OCI-LY7 (cell line): ENCODE results near the gene ABCA13. TPM values are rescaled to one million over a fixed set of nuclear protein-coding genes. Genes with fewer than 3 reads are reported as not detected.

Experiments used
- BruUV-seq: library from RNA; stranded (reverse); fragments of 400-500 nt; replicated peaks from 2 replicates; lab custom pipeline; 2021; lab: Mats Ljungman, UMichigan
- CTCF ChIA-PET: fragments of 300-600 bp; sonication (Branson Sonifier 250); formaldehyde crosslinking; loops from one replicate; lab custom pipeline; 2022; ENCODE audit warnings: antibody characterized with exemption; ENCODE audit not compliant: unreplicated experiment; lab: Charles Lee
- POLR2A ChIA-PET: fragments of 300-600 bp; sonication (Branson Sonifier 250); formaldehyde crosslinking; loops from one replicate; lab custom pipeline; 2022; ENCODE audit warnings: antibody characterized with exemption; lab: Charles Lee
- DNase-seq: peaks from one replicate; pipeline ENCODE4 v3.0.0-alpha.2; 2015; ENCODE audit warnings: low spot score
- H2AFZ ChIP-seq: fragments of 200-600 bp; sonication (generic), shearing (Covaris generic); 2 replicates; pipeline ENCODE4 v1.6.1; 2014; ENCODE audit warnings: mild to moderate bottlenecking, antibody characterized with exemption, low read length, moderate library complexity
- H3K27ac ChIP-seq: fragments of 200-600 bp; sonication (generic); 2 replicates; pipeline ENCODE4 v1.5.1; 2014; ENCODE audit warnings: mixed run types, low read depth, mild to moderate bottlenecking, moderate library complexity, low read length, inconsistent platforms; ENCODE audit not compliant: poor library complexity, severe bottlenecking
- H3K36me3 ChIP-seq: fragments of 200-600 bp; sonication (generic); 2 replicates; pipeline ENCODE4 v1.6.1; 2014; ENCODE audit warnings: mild to moderate bottlenecking, antibody characterized with exemption, low read length, moderate library complexity, mixed read lengths; ENCODE audit not compliant: insufficient read depth
- H3K4me1 ChIP-seq: fragments of 200-600 bp; sonication (generic); 2 replicates; pipeline ENCODE4 v1.5.1; 2014; ENCODE audit warnings: mild to moderate bottlenecking, low read length; ENCODE audit not compliant: insufficient read depth, poor library complexity, severe bottlenecking
- H3K4me2 ChIP-seq: fragments of 200-600 bp; sonication (generic); 2 replicates; pipeline ENCODE4 v1.6.1; 2014; ENCODE audit warnings: mild to moderate bottlenecking, low read length
- H3K4me3 ChIP-seq: fragments of 200-600 bp; sonication (generic); 2 replicates; pipeline ENCODE4 v1.5.1; 2014; ENCODE audit warnings: mild to moderate bottlenecking, low read depth, low read length; ENCODE audit not compliant: poor library complexity, severe bottlenecking
- H3K79me2 ChIP-seq: fragments of 200-600 bp; sonication (generic); 2 replicates; pipeline ENCODE4 v1.6.1; 2016; ENCODE audit warnings: low read depth, mild to moderate bottlenecking, low read length, moderate library complexity, mixed read lengths; ENCODE audit not compliant: insufficient read depth
- H3K9me2 ChIP-seq: fragments of 200-600 bp; sonication (generic); 2 replicates; pipeline ENCODE4 v1.6.1; 2016; ENCODE audit warnings: mild to moderate bottlenecking, low read length, mixed read lengths; ENCODE audit not compliant: insufficient read depth
- H3K9me3 ChIP-seq: fragments of 200-600 bp; sonication (generic); 2 replicates; pipeline ENCODE4 v1.6.1; 2014; ENCODE audit warnings: mild to moderate bottlenecking, mixed run types, low read length, mixed read lengths
- H4K20me1 ChIP-seq: fragments of 200-600 bp; sonication (generic); 2 replicates; pipeline ENCODE4 v1.6.1; 2014; ENCODE audit warnings: mild to moderate bottlenecking, antibody characterized with exemption, low read length, moderate library complexity, mixed read lengths; ENCODE audit not compliant: insufficient read depth
- EZH2phosphoT487 ChIP-seq: fragments of 200-600 bp; sonication (generic); IDR thresholded peaks from 2 replicates; pipeline ENCODE4 v1.6.1; 2018; ENCODE audit warnings: low read depth, borderline replicate concordance, mild to moderate bottlenecking, mixed run types, antibody characterized with exemption, low read length, moderate library complexity, mixed read lengths
- intact Hi-C: fragments of 100-400 bp; cut with micrococcal nuclease; formaldehyde crosslinking; loops from one replicate; pipeline ENCODE4 v1.10.0; 2022; ENCODE audit not compliant: unreplicated experiment
- total RNA-seq, 2 experiments: library from RNA; depleted of rRNA in 1 of 2; stranded (reverse); fragments of >200 nt in 1 of 2; shearing (Covaris generic) in 1 of 2; gene quantifications; 2 replicates each; pipeline ENCODE4 v1.2.3, GENCODE V29; 2014 to 2022
- TF ChIP-seq, protein P1 (sequence below): fragments of 200-600 bp; sonication (generic); conservative IDR thresholded peaks from 2 replicates; pipeline ENCODE4 v1.5.1; 2014; ENCODE audit warnings: mild to moderate bottlenecking, antibody characterized with exemption, low read length, moderate library complexity, mixed read lengths

The ABCA13 gene
- total RNA-seq, 2 experiments from 2014 or later, result not detected

DNA sequence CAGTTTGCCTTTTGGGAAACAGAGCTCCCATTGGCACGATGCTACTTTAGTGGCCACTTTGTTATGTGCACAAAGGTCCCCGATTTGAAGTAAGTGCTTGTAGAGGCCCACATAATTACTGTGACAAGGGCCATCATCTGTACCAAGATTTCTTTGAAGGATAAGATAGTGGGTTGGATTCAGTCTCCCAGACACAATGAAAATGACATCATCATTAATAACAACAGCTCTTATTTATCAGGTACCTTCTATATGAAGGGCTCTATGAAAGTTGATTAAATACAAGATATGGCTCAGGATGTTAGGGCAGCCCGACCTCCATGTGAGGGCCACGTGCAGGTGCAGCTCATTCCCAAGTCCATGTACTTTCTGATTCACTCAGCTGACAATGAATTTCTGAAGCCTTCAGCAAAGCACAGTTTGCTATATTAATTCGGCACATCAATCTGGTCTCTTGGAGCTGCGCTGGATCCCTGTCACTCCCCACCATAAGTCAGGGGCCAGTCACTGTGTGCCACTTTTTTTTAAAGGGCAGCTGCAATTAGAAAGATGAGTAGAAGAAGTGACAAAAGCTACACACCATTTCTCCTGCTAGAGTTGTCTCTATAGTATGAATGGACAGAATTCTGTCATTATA is 140.3 kb downstream of the ABCA13 start:
- intact Hi-C loops, result no loop called here
- Histone ChIP-seq H3K4me2 (no peak overlapping the region), H3K9me2 (no peaks in the 10 kb centered on the region), H3K9me3 (no peaks in the 10 kb centered on the region), H3K36me3 (no peaks in the 10 kb centered on the region), H3K27ac (no peak overlapping the region), H2AFZ (no peak overlapping the region), H3K4me1 (no peaks in the 10 kb centered on the region), H3K4me3 (no peak overlapping the region), H4K20me1 (no peaks in the 10 kb centered on the region), H3K79me2 (no peaks in the 10 kb centered on the region)
- ChIA-PET POLR2A (interaction anchor here (0.9 to 2.0 kb wide), 2 partner anchors 12 to 13 kb away, joined by 3 to 5 read pairs; no protein-coding TSS in a partner anchor), CTCF (no interaction called here)
- DNase-seq, result no peak
- BruUV-seq, result no TSS peak
- TF ChIP-seq, protein P1, sequence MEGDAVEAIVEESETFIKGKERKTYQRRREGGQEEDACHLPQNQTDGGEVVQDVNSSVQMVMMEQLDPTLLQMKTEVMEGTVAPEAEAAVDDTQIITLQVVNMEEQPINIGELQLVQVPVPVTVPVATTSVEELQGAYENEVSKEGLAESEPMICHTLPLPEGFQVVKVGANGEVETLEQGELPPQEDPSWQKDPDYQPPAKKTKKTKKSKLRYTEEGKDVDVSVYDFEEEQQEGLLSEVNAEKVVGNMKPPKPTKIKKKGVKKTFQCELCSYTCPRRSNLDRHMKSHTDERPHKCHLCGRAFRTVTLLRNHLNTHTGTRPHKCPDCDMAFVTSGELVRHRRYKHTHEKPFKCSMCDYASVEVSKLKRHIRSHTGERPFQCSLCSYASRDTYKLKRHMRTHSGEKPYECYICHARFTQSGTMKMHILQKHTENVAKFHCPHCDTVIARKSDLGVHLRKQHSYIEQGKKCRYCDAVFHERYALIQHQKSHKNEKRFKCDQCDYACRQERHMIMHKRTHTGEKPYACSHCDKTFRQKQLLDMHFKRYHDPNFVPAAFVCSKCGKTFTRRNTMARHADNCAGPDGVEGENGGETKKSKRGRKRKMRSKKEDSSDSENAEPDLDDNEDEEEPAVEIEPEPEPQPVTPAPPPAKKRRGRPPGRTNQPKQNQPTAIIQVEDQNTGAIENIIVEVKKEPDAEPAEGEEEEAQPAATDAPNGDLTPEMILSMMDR, result no peak
- TF ChIP-seq EZH2phosphoT487, result no peak

DNA sequence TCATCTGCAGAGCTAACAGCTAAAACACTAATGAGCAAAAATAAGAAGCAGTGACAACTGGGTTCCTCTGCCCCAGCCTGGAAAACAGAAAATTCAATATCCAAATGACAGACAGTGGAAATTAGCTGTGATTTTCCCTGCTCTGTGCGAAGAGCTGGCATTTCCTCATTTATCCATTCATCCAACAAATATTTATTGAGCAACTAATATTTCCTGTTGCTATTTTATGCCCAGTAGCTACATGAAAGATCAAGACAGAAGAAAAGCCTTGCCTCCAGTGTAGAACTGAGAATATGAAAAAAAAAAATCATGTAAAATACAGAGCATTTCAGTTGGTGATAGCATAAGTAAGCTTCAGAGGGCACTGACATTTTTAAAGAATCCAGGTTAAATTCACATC is 140.9 kb downstream of the ABCA13 start:
- Histone ChIP-seq H3K4me3 (no peak overlapping the region), H2AFZ (no peak overlapping the region), H3K9me2 (no peaks in the 10 kb centered on the region), H3K27ac (no peak overlapping the region), H3K4me2 (no peak overlapping the region), H3K9me3 (no peaks in the 10 kb centered on the region), H3K79me2 (no peaks in the 10 kb centered on the region), H4K20me1 (no peaks in the 10 kb centered on the region), H3K36me3 (no peaks in the 10 kb centered on the region), H3K4me1 (no peaks in the 10 kb centered on the region)
- TF ChIP-seq EZH2phosphoT487, result no peak
- TF ChIP-seq, protein P1, result no peak
- intact Hi-C loops, result no loop called here
- DNase-seq, result no peak
- BruUV-seq, result no TSS peak
- ChIA-PET CTCF (no interaction called here), POLR2A (interaction anchor here (0.9 to 2.0 kb wide), 2 partner anchors 13 kb away, joined by 3 to 5 read pairs; no protein-coding TSS in a partner anchor)

DNA sequence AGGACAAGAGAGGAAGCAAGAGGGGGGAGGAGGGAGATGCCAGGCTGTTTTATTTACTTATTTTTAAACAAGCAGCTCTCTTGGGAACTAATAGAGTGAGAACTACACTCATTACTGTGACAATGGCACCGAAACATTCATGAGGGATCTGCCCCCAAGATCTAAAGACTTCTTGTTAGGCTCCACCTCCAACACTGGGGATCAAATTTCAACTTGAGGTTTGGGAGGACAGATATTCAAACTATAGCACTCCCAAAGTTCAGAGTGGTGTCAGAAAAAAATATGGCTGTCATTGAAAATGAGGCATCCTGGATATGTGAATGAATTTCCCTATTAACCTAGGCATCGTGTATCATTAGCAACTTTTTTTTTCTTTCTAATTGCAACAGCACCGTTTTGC is 145.5 kb downstream of the ABCA13 start:
- no peak for TF ChIP-seq EZH2phosphoT487
- TF ChIP-seq, protein P1, result no peak

More for the DNA sequence above, 145.5 kb downstream of the ABCA13 start:
- Histone ChIP-seq H2AFZ (no peak overlapping the region), H3K9me2 (no peaks in the 10 kb centered on the region), H3K27ac (no peak overlapping the region), H3K36me3 (no peaks in the 10 kb centered on the region), H3K9me3 (no peaks in the 10 kb centered on the region), H3K4me3 (no peak overlapping the region), H3K79me2 (no peaks in the 10 kb centered on the region), H3K4me2 (no peak overlapping the region), H4K20me1 (no peaks in the 10 kb centered on the region), H3K4me1 (no peaks in the 10 kb centered on the region)
- ChIA-PET POLR2A (no interaction called here), CTCF (no interaction called here)
- no peak for DNase-seq
- intact Hi-C loops, result no loop called here
- BruUV-seq, result no TSS peak
